ENCODE results near the gene ZNF45. TPM values are rescaled to one million over a fixed set of nuclear protein-coding genes. Genes with fewer than 3 reads are reported as not detected.

ZNF45 gene
- total RNA-seq, 2 donors from 2014 or later: 8.1 to 16.9 TPM

DNA sequence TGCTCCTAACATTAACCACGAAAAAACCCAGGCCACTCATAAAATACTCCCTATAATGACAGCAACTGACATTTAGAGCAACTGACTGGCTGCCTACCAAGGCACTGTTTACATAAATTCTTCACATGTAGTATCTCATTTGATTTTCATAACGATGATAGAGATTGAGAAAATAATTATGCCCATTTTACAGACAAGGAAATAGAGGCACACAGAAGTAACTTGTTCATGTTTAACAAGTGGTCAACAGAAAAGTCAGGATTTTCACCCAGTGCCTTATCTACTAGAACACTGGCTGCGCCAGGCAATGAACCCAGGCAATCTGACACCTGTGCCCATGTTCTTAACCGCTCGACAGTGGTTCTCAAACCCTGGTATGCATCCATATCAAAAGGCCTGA, 6.3 kb downstream of the ZNF45 start:
- Histone ChIP-seq H3K4me3 (no peak overlapping the region), H3K9me3 (no peaks in the 10 kb centered on the region), H3K27me3 (replicated peaks; ENCODE audit: insufficient read depth) (no peaks in the 10 kb centered on the region), H3K36me3 (peaks cover 77% of the 10 kb centered on the region), H3K4me1 (ENCODE audit: control insufficient read depth in 1 of 2, low read depth in 2 of 2) (peaks cover 8 to 9% of the 10 kb centered on the region in 2 donors), H3K27ac (no peak overlapping the region)
- DNase-seq (ENCODE audit: low spot score) (no peak), ATAC-seq (ENCODE audit: insufficient number of reproducible peaks, low FRiP score, low read depth) (no peak)
- TF ChIP-seq, protein P1, sequence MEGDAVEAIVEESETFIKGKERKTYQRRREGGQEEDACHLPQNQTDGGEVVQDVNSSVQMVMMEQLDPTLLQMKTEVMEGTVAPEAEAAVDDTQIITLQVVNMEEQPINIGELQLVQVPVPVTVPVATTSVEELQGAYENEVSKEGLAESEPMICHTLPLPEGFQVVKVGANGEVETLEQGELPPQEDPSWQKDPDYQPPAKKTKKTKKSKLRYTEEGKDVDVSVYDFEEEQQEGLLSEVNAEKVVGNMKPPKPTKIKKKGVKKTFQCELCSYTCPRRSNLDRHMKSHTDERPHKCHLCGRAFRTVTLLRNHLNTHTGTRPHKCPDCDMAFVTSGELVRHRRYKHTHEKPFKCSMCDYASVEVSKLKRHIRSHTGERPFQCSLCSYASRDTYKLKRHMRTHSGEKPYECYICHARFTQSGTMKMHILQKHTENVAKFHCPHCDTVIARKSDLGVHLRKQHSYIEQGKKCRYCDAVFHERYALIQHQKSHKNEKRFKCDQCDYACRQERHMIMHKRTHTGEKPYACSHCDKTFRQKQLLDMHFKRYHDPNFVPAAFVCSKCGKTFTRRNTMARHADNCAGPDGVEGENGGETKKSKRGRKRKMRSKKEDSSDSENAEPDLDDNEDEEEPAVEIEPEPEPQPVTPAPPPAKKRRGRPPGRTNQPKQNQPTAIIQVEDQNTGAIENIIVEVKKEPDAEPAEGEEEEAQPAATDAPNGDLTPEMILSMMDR (IDR thresholded peaks at IDR 0.05): no peak

DNA sequence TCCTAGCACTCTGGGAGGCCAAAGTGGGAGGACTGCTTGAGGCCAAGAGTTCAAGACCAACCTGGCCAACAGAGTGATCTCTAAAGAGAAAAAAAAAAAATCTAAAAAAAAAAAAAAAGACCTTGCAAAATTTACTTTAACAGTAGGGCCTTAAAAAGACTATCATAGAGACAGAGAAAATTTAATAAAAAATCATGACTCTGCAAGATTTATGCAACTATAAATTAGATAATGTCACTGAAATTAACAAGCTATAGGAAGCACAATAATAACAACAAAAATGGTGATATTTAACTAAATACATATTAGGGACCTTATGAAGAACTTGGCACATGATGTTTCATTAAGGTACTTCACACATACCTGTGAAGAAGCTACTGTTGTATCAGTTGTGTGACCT, 11.2 kb downstream of the ZNF45 start:
- H3K36me3 ChIP-seq: peaks cover 91% of the 10 kb centered on the region

DNA sequence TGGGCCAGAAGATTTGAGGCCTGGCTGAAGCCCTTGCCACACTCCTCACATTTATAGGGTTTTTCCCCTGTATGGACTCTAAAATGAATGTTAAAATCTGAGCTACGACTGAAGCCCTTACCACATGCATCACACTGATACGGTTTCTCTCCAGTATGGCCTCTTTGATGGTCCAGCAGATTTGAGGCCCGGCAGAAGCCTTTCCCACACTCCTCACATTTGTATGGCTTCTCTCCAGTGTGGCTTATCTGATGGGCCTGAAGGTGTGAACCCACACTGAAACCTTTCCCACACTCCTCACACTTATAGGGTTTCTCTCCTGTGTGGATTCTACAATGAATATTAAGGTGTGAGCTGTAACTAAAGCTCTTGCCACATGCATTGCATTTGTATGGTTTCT, 21.0 kb downstream of the ZNF45 start:
- H3K36me3 ChIP-seq: peaks cover 61% of the 10 kb centered on the region
- H3K4me3 ChIP-seq: no peak overlapping the region
- TF ChIP-seq, protein P1 (IDR thresholded peaks at IDR 0.05): no peak
- H3K9me3 ChIP-seq: peaks cover 99% of the 10 kb centered on the region
- DNase-seq (ENCODE audit: low spot score) (no peak), ATAC-seq (ENCODE audit: insufficient number of reproducible peaks, low FRiP score, low read depth) (no peak)
- no peaks in the 10 kb centered on the region for H3K4me1 ChIP-seq (ENCODE audit: control insufficient read depth in 1 of 2, low read depth in 2 of 2)
- H3K27ac ChIP-seq: no peak overlapping the region
- H3K27me3 ChIP-seq (replicated peaks; ENCODE audit: insufficient read depth): no peaks in the 10 kb centered on the region

More for the DNA sequence above, 11.2 kb downstream of the ZNF45 start:
- Histone ChIP-seq H3K4me3 (no peak overlapping the region), H3K27me3 (replicated peaks; ENCODE audit: insufficient read depth) (no peaks in the 10 kb centered on the region), H3K4me1 (ENCODE audit: control insufficient read depth in 1 of 2, low read depth in 2 of 2) (no peaks in the 10 kb centered on the region), H3K27ac (no peak overlapping the region), H3K9me3 (peaks cover 21% of the 10 kb centered on the region)
- TF ChIP-seq, protein P1 (IDR thresholded peaks at IDR 0.05): no peak
- DNase-seq (ENCODE audit: low spot score) (no peak), ATAC-seq (ENCODE audit: insufficient number of reproducible peaks, low FRiP score, low read depth) (no peak)

DNA sequence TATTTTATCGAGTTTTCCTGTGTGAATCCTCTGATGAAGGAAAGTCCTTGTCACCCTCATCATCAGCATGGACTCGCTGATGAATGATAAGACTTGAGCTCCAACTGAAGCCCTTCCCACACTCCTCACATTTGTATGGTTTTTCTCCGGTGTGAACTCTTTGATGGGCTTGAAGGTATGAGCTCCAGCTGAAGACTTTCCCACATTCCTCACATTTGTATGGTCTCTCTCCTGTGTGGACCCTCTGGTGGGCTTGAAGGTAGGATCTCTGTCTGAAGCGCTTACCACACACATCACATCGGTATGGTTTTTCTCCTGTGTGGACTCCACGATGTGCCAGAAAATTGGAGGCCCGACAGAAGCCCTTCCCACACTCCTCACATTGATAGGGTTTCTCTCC, 21.7 kb downstream of the ZNF45 start:
- no peak overlapping the region for H3K4me3 ChIP-seq
- no peak for ATAC-seq (ENCODE audit: insufficient number of reproducible peaks, low FRiP score, low read depth)
- H3K9me3 ChIP-seq: peaks cover 99% of the 10 kb centered on the region

DNA sequence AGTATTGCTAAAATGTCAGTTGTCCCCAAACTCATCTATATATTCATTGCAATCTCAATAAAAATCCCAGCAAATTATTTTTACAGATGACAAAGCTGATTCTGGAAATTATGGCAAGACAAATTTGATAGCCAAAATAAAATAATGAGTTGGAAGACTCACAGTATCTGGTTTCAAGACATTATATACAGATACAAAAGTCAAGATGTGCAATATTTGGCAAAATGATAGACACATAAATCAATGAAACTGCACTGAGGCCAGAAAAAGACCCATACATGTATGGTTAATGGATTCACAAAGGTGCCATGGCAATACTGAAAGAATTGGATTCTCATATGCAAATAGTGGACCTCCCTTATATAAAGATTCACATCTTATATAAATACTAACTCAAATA, 24.2 kb downstream of the ZNF45 start:
- H3K27me3 ChIP-seq (replicated peaks; ENCODE audit: insufficient read depth): no peaks in the 10 kb centered on the region
- TF ChIP-seq, protein P1 (IDR thresholded peaks at IDR 0.05): no peak
- ATAC-seq (ENCODE audit: insufficient number of reproducible peaks, low FRiP score, low read depth) (no peak), DNase-seq (ENCODE audit: low spot score) (no peak)
- peaks cover 30% of the 10 kb centered on the region for H3K36me3 ChIP-seq
- H3K27ac ChIP-seq: no peak overlapping the region
- H3K4me1 ChIP-seq (ENCODE audit: control insufficient read depth in 1 of 2, low read depth in 2 of 2): no peaks in the 10 kb centered on the region
- H3K9me3 ChIP-seq: peaks cover 93% of the 10 kb centered on the region
- H3K4me3 ChIP-seq: no peak overlapping the region

More for the DNA sequence above, 21.7 kb downstream of the ZNF45 start:
- Histone ChIP-seq H3K27ac (no peak overlapping the region), H3K27me3 (replicated peaks; ENCODE audit: insufficient read depth) (no peaks in the 10 kb centered on the region), H3K36me3 (peaks cover 55% of the 10 kb centered on the region), H3K4me1 (ENCODE audit: control insufficient read depth in 1 of 2, low read depth in 2 of 2) (no peaks in the 10 kb centered on the region)
- no peak for DNase-seq (ENCODE audit: low spot score)
- TF ChIP-seq, protein P1 (IDR thresholded peaks at IDR 0.05): no peak

Measured in thoracic aorta (tissue), 2 donors.